Right atrium auricular region (tissue), 2 donors: ENCODE data around the gene MAPKAPK3. TPM values are rescaled to one million over a fixed set of nuclear protein-coding genes. Genes with fewer than 3 reads are reported as not detected.

Source experiments
- DNase-seq: peaks from one replicate; pipeline ENCODE4 v3.0.0-alpha.2; 2019; ENCODE audit warnings: low spot score
- H3K27ac ChIP-seq, 2 donors: fragments of 200-600 bp; sonication (generic); 1 replicate in 1 of 2; 2 replicates in 1 of 2; pipeline ENCODE4 v1.5.1; 2016 to 2019
- H3K27me3 ChIP-seq, 2 donors: fragments of 200-600 bp; sonication (generic); one replicate each; pipeline versions ENCODE4 v1.5.1 to v1.6.0; 2017 to 2019
- H3K36me3 ChIP-seq: fragments of 200-600 bp; sonication (generic); one replicate; pipeline ENCODE4 v1.5.1; 2016
- H3K4me1 ChIP-seq, 2 donors: fragments of 200-600 bp; sonication (generic); one replicate each; pipeline versions ENCODE4 v1.5.1 to v1.6.0; 2017 to 2019
- H3K4me3 ChIP-seq, 2 donors: fragments of 200-600 bp; sonication (generic); 1 replicate in 1 of 2; 2 replicates in 1 of 2; pipeline ENCODE4 v1.5.1; 2017 to 2019; ENCODE audit warnings: mild to moderate bottlenecking in 1 of 2, moderate library complexity in 1 of 2
- H3K9me3 ChIP-seq, 2 donors: fragments of 200-600 bp; sonication (generic); one replicate each; pipeline ENCODE4 v1.5.1; 2019
- total RNA-seq, 2 donors: library from RNA; depleted of rRNA; stranded (reverse); fragments of >200 nt; gene quantifications; one replicate each; pipeline ENCODE4 v1.1.0, GENCODE V29; 2016
- TF ChIP-seq, protein P1 (sequence below), 2 donors: fragments of 200-600 bp; sonication (generic); IDR thresholded peaks; one replicate each; pipeline ENCODE4 v1.5.1; 2019; ENCODE audit warnings: antibody characterized with exemption in 2 of 2

MAPKAPK3 gene
- total RNA-seq, 2 donors from 2014 or later: 148 to 187 TPM

- no peak for DNase-seq
- H3K36me3 ChIP-seq: no peaks in the 10 kb centered on the region
- TF ChIP-seq, protein P1, sequence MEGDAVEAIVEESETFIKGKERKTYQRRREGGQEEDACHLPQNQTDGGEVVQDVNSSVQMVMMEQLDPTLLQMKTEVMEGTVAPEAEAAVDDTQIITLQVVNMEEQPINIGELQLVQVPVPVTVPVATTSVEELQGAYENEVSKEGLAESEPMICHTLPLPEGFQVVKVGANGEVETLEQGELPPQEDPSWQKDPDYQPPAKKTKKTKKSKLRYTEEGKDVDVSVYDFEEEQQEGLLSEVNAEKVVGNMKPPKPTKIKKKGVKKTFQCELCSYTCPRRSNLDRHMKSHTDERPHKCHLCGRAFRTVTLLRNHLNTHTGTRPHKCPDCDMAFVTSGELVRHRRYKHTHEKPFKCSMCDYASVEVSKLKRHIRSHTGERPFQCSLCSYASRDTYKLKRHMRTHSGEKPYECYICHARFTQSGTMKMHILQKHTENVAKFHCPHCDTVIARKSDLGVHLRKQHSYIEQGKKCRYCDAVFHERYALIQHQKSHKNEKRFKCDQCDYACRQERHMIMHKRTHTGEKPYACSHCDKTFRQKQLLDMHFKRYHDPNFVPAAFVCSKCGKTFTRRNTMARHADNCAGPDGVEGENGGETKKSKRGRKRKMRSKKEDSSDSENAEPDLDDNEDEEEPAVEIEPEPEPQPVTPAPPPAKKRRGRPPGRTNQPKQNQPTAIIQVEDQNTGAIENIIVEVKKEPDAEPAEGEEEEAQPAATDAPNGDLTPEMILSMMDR (IDR thresholded peaks at IDR 0.05): no peak
- peak overlapping the region; percentile 79 to 97 for H3K27ac ChIP-seq
- H3K4me1 ChIP-seq: peaks cover 0 to 96% of the 10 kb centered on the region in 2 donors
- no peaks in the 10 kb centered on the region for H3K27me3 ChIP-seq
- no peaks in the 10 kb centered on the region for H3K9me3 ChIP-seq
- H3K4me3 ChIP-seq: no peak overlapping the region
Measured at GRCh38 chr3:50628601-50629000, 11.7 kb downstream of the MAPKAPK3 start.

DNA sequence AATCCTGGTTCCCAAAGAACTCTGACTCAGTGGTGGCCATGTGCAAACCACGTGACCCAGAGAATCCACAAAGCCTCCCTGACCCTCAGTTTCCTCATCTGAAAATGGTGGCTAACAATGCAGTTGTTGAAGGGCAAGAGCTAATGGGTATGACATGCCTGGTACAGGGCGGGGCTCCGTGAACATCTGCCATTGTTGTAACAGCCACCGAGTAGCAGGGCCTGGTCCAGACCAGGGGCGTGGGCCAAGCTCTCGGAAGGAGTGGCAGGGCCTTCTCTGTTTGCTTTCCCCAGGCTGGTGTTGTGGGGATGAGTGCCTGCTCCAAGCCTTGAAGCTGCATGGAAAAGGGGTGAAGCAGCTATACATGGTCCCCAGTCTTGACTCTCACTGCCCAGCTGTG is 13.4 kb downstream of the MAPKAPK3 start:
- no peak for DNase-seq
- Histone ChIP-seq H3K27me3 (no peaks in the 10 kb centered on the region), H3K27ac (peak overlapping the region; percentile 13 to 97), H3K4me1 (peaks cover 0 to 84% of the 10 kb centered on the region in 2 donors), H3K36me3 (no peaks in the 10 kb centered on the region), H3K4me3 (no peak overlapping the region), H3K9me3 (no peaks in the 10 kb centered on the region)
- TF ChIP-seq, protein P1 (IDR thresholded peaks at IDR 0.05): no peak

DNA sequence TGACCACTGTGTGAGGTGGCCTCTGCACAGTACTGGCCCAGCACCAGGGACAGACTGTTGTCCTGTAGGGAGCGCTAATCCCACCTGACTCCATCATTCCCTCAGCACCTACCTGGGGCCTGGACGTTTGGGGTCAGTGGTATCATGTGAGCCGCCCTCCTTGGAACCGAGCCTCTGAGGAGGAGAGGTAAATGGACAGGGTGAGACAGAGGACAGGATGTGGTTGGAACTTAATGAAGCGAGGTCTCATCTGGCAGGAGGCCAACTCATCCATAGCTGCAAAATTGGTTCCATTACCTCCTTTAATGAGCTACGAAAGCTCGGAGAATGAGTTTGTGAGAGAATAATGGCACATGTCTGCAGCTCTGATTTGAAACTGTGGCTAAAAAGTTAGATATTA is 13.9 kb downstream of the MAPKAPK3 start:
- no peak for DNase-seq
- TF ChIP-seq, protein P1 (IDR thresholded peaks at IDR 0.05): no peak
- Histone ChIP-seq H3K9me3 (no peaks in the 10 kb centered on the region), H3K27ac (peak overlapping the region; percentile 6 to 97), H3K27me3 (no peaks in the 10 kb centered on the region), H3K36me3 (no peaks in the 10 kb centered on the region), H3K4me1 (peaks cover 0 to 81% of the 10 kb centered on the region in 2 donors), H3K4me3 (no peak overlapping the region)

DNA sequence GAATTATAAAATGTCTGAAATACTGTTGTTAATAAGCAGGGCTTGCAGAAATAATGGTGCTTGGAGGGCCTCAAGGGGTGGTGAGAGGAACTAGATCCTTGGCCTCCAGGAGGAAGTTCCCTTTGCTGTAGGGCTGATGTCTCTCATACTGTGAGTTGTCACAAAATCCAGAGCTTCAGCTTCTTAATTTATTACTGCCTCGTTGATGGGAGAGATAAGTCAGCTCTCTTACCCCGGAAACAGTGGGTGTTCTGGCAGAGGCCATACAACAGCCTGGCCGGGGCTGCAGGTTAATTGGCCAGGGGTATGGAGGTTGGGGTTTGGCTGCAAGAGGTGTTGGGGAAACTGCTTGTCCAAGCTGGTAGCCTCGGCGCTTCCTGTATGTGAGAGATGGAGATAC is 15.5 kb downstream of the MAPKAPK3 start:
- Histone ChIP-seq H3K27me3 (no peaks in the 10 kb centered on the region), H3K27ac (peak overlapping the region; percentile 26 to 56), H3K36me3 (no peaks in the 10 kb centered on the region), H3K4me1 (peaks cover 0 to 79% of the 10 kb centered on the region in 2 donors), H3K9me3 (no peaks in the 10 kb centered on the region), H3K4me3 (no peak overlapping the region)
- TF ChIP-seq, protein P1 (IDR thresholded peaks at IDR 0.05): no peak
- no peak for DNase-seq

DNA sequence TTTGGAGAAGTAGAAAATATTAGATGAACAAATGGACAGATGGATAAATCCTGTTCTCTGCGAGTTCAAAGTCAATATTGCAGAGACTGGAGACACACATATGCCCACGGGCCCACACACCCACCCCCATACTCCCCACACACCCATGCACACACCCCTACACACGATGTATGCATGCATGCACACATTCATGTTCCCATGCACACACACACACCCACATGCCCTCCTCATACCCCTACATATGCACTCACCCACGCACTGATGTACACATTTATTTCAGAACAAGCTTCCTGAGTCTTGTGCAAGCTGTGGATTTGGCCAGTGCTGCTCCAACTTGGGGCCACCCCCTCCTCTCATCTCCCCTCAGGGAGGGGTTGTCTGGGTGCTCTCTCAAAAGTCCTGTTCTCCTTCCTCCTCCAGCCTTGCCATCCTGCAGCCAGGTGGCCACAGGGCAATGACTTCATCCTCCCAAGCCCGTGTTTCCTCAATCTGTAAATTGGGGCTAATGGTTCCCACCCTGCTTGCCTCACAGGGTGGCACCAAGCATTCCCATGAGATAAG is 16.4 kb downstream of the MAPKAPK3 start:
- Histone ChIP-seq H3K27ac (peak overlapping the region in 1 of 2 donors; percentile 16), H3K9me3 (no peaks in the 10 kb centered on the region), H3K36me3 (no peaks in the 10 kb centered on the region), H3K4me1 (peaks cover 0 to 79% of the 10 kb centered on the region in 2 donors), H3K4me3 (no peak overlapping the region), H3K27me3 (no peaks in the 10 kb centered on the region)
- no peak for DNase-seq
- TF ChIP-seq, protein P1 (IDR thresholded peaks at IDR 0.05): no peak

GRCh38 chr3:50635066-50635465 is 18.1 kb downstream of the MAPKAPK3 start:
- Histone ChIP-seq H3K27ac (no peak overlapping the region), H3K27me3 (no peaks in the 10 kb centered on the region), H3K4me3 (no peak overlapping the region), H3K9me3 (no peaks in the 10 kb centered on the region), H3K4me1 (peaks cover 0 to 75% of the 10 kb centered on the region in 2 donors), H3K36me3 (peaks cover 4% of the 10 kb centered on the region)
- TF ChIP-seq, protein P1 (IDR thresholded peaks at IDR 0.05): no peak
- no peak for DNase-seq
